ENCODE measurements around the gene DLL4.
A peak's percentile ranks its signal among the peaks of the same experiment; 100 is the strongest.
"Not testable (repeated sequence)": the region's sequence is repeated elsewhere in the genome, so short reads cannot be mapped to it uniquely, and the experiment has no call there.

DLL4 gene

DNA sequence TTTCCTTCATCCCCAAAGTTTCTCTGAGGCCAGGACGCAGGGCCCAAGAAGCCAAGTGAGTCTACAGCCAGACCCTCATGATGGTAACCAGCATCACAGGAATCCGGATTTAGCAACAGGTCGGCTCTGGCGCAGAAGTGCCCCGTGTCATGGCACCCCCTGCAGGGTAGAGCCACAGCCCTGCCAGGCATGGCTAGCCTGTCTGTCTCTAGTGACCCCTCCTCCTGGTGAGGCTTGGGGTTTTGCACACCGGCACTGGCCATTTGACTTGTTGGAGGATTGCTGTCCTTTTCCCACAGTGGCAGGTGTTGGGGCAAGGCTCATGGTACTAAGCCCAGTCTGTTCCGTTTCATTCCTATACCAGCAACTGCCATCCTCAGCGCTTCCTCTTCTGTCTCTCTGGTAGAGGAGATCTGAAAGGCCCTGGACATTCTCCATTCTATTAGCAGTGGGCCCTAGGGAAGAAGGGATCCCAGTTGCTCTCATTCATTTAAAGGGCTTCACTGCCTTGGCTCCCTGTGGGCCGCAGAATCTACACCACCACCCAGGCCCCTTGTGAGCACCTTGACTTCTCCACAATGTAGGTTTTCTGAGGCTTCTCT lies 14.7 kb downstream of the DLL4 start:
- no peak for DNase-seq

DNA sequence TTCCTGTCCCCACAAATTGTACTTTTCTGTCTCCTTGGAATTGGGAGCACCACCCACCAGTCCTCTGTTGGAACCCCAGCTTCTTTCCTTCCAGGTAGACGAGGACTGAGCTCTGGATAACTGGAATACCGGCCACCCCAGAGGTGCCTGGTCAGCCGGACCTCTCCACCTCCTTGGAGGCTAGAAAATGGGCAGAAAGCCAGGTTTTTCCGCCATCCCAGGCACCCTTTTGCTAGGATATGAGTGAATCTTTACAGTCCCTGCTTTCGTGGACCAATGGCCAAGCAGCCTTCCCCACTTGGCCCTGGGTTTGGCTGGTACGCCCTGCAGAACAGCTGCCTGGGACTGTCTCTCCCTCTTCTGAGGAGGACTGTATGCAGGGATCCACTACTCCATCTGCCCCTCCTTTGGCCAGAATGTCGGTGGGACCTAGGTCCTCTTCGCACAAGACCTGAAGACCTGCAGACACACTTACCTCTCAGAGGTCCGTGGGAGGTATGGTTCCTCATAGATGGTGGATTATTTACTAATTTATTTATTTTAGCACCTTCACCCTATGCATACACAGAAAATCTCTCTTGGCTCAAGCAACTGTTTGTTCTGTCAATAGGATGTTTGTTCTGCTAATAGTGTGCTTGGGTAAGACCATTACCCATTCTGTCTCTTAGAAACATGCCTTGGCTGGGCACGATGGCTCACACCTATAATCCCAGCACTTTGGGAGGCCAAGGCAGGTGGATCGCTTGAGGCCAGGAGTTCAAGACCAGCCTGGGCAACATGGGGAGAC lies 15.6 kb downstream of the DLL4 start:
- no peak for DNase-seq

DNA sequence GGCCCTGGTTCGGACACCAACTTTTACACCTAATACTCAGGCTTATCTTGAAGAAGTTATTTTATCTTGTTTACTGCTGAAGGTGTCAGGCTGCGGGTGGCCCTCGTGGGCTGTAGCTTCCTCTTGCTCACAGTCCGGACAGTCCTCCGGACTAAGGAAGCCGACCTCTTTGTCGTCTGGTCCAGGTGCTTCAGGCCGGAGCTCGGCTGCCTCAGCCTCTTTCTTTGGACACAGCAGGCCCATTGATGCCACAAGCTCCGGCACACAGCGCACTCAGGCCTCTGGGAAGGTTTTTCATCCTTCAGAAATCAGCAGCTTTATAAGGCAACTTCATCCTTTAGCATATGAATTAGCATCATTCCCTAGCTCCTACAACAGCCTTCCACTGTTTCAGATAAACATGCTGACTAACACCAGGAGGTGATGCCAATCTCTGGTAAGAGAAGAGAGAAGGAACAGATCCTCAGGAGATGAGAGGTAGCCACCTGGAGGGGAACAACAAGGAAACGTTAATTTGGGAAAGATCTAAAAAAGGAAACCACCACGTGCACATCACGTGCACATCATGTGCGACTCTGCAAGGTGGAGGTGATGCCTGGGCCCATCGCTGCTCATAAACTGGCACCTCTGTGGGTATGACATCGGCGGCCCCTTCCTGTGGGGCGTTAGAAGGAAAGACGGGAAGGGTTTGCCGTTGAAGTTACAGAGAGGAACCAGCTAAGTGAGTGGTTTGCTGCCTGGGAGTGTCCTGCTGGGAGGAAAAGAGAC lies 19.8 kb downstream of the DLL4 start:
- DNase-seq: no peak

DNA sequence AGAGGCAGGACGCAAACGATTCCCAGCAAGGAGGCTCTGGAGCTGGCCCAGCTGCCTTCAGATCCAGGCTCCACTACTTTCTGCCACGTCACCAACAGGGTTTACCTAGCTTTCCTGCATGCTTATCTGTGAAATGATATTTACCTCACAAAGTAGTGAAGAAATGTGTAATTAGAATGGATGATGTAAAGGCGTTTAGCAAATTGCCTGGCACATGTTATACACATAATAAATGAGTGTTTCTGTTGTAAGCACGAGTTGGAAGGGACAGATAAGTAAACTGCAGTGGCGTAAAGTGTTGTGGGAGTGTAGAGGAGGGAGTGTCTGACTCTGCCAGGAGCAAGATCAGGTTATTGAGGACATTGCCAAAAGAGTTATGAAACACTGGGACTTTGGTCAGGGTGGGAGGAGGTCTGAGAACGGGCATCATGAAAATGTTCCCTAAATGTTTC lies 20.6 kb downstream of the DLL4 start:
- DNase-seq: no peak

DNA sequence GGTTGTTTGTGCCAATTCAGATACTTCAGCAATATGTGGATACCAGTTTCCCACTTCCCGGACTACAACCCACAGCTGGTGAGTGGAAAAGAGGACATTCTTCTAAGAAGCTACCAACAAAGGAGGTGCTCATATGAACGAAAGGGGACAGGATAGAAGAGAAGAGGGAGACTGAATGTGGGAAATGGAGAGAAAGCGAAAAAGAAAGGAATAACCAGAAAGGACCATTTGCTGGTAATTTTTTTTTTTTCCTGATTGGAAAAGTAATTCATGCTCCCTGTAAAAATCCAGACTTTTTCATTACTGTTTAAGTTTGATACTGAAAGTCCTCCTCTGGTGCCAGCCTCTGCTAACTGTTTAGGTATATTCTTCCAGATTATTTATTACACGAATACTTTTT lies 22.6 kb downstream of the DLL4 start:
- DNase-seq: no peak

DNA sequence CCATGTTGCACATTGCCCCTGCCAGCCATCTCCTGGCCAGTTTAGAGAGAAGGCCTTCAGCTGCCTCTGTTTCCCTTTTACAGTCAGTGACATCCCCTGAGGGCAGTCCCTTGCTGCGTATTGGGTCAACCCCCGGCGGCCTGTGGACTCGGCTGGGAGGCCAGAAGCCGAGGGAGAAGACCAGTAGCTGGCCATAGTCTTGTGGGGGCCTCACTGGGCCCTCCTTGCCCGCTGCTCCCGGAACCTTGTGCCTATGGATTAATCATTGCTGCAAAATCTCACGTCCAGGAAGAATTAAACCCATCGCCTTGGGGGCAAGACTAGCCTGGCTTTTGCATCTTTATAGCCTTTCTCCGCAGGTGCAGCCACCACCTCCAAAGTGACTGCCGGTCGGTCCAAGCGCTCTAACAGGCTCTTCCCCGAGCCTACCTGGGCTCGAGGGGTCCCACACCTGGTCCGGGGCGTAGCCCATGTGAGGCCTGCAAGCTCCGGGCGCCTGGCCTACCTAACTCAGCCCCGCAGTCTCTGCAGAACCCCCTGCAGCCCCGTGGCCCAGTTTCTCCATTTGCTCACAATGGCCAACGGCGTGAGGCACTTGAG lies 23.3 kb downstream of the DLL4 start:
- DNase-seq: no peak

DNA sequence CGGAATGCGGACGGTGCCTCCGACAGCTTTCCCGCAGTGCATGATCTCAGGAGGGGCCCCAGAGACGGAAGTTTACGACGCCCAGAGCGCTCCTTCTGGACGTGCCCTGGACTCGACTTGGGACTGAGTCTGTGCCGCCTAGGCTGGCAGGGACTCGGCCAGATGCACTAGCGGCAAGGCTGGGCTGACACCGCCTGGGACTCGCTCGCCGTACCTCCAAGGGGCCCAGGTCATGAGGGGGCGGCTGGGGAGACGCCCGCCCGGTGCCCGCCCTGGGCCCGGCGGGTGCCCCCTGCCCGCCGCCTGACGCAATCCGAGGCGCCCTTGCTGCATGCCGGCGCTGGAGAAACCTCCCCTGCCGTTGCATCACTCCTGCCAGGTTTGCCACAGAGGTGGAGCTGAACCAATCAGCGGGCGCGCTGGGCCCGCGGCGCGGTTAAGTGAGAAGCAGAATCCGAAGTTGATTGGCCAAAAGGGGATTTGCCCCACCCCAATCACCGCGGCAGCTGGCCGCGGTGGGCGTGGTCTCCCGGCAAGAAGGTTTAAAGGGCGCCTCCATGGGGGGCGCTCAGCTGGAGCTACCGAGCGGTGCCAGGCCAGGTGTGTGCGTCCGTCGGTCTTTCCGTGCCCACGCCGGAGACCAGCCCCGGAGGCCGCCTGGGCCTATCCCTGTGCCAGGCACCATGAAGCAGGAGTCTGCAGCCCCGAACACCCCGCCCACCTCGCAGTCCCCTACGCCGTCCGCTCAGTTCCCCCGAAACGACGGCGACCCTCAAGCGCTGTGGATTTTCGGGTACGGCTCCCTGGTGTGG lies 24.0 kb downstream of the DLL4 start, which contains the start of gene CHAC1:
CHAC1 (plus strand) TSS at position 571 of the 812 bp plus-strand sequence; CDS start at position 684, 113 bp downstream.
- peak; percentile 93 for DNase-seq

DNA sequence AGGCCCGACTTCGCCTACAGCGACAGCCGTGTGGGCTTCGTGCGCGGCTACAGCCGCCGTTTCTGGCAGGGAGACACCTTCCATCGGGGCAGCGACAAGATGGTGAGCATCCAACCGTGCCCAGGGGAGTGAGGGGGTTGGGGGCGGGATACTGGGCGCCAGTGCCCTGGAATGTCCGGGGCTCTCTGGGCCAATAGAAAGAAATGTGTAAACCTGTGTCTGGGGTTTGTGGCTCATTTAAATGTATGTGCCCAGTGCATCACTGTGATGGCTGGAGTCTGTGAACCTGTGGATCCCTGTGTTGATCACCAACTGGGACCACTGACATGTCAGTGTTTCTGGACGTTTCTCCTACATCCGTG lies 24.6 kb downstream of the DLL4 start:
- DNase-seq: no peak

DNA sequence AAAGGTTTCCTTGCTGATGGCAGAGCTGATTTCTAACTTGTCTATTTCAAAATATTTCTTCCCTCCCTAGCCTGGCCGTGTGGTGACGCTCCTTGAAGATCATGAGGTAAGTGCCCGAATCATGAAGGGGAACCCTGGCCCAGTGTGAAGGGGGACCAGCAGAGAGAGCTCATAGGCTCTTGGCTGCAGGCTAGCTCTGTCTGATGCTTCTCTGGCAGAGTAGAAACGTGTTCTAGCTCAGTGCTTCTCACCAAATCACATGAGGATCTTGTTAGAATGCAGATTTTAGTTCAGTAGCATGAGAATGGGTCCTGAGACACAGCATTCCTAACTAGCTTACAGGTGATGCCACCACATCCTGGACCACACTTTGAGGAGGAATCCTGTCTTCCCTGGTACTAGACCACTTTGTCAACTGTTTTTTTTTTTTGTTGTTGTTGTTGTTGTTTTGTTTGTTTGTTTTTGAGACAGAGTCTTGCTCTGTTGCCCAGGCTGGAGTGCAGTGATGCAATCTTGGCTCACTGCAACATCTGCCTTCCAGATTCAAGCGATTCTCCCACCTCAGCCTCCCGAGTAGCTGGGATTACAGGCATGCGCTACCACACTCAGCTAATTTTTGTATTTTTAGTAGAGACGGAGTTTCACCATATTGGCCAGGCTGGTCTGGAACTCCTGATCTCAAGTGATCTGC lies 25.2 kb downstream of the DLL4 start:
- not testable (repeated sequence) for DNase-seq

DNA sequence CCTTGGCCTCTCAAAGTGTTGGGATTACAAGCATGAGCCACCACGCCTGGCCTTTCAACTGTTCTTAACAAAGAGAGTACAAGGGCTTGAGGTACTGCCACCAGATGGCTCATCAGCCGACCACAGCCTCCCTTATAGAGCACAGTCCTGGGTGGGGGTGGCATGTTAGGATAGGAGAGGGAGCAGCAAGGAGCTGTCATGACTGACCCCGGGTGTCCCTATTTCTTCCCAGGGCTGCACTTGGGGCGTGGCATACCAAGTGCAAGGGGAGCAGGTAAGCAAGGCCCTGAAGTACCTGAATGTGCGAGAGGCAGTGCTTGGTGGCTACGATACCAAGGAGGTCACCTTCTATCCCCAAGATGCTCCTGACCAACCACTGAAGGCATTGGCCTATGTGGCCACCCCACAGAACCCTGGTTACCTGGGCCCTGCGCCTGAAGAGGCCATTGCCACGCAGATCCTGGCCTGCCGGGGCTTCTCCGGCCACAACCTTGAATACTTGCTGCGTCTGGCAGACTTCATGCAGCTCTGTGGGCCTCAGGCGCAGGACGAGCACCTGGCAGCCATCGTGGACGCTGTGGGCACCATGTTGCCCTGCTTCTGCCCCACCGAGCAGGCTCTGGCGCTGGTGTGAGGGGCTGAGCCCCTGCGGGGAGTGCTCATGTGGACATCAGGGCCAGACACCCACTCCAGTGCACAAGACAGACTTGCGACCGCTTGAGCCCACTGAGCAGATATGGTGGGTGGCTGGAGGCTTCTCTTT lies 26.2 kb downstream of the DLL4 start:
- DNase-seq: no peak

DNA sequence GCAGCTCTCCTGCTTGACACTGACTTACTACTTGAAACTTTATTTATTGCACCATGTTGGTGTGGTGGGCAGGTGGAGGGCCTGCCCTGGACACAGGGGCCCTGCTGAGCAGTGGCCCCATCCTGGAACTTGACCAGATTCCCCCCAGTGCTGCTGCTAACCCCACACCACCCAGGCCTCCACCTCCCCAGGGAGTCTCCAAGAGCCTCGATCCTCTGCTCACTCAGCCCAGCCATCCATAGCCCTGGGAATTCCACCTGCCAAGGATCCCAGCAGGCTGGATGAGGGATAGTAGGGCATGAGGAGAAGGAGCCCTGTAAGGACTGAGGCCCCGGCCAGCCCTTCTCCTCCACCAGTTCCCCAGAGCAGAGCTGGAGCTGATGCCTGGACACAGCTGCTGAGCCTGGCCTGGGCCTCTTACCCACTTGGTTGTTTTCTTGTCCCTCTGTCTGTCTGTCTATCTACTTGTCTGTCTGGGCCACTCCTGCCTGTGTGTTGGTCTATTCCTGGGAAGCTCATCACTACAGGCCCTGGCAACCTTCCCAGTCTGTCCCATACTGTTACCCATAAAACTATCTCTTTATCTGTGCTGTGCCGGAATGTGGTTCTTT lies 26.9 kb downstream of the DLL4 start:
- no peak for DNase-seq

DNA sequence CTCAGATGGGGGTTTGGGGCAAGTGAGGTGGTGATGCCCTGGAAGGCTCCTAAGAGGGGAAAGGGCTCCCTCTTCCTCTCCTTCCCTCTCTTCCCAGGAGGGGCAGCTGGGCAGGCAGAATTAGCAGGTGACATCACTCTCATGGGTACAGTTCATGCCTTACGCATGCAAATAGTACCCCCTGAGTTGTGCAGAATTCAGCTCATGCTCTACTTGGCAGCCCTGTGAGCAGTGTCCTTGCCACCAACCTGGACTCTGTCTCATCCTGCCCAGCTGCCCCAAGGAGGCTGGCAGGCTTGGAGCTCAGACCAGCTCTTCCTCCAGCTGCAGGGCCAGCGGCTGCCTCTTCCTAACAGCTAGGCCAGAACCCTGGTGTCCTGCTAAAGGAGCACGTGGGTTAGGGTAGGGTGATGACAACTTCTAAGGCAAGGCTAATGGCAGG lies 27.4 kb downstream of the DLL4 start:
- no peak for DNase-seq

DNA sequence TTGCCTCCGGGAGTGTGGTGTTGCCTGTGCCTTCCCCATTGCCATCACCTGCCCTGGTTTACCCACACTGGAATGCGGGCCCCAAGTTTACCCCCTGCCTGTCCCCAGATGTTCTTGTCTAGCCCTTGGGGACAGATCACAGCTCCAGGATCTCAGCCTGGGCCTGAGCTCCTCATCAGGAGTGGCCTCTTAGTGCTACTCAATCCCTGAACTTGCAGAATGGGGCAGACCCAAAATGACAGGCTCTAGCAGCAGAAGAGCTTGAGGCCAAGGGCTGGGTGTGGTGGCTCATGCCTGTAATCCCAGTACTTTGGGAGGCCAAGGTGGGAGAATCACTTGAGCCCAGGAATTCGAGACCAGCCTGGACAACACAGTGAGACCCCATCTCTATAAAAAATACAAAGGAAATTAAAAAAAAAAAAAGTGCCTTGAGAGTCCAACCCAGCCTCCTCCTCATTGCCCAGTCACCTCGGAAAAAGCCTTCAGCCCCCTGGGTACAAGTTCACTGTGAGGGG lies 28.0 kb downstream of the DLL4 start:
- no peak for DNase-seq

DNA sequence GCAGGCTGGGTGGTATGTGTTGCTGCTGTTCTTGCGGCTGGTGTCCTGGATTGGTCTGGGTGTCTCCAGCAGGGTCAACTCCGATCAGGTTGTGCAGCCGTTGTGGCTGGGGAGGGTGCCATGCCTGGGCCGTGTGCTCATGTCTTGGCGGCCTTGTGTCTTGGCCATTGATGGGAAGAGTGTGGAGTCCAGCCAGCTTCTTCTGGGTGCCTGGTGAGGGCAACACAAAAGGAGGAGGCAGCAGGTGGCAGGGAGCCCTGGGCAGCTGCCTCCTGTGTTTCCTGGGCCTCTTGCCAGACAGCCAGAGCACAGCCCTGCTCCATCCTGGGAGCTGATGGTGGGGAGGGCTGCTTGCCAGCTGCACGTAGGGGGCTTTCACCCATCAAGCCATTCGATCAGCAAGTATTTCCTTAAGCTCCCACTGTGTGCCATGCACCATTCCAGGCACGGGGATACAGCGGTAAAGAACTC lies 28.5 kb downstream of the DLL4 start:
- no peak for DNase-seq

DNA sequence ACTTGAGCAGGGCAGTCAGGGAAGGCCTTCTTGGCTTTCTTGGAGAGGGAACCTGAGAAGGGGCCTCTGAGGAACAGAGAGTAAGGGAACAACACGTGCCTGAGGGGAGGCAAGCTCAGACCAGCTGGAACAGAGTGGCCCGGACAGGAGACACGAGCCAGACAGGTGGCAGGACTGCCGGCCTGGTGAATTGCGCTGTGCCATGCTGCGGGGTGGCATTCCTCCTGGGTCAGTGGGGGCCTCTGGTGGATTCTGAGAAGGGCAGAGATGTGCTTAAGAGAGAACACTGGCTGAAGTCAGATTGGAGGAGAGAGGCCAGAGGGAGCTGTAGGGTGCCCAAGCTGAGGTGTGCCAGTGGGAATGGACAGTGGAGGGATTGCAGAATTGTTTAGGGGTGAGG lies 29.0 kb downstream of the DLL4 start:
- DNase-seq: no peak

DNA sequence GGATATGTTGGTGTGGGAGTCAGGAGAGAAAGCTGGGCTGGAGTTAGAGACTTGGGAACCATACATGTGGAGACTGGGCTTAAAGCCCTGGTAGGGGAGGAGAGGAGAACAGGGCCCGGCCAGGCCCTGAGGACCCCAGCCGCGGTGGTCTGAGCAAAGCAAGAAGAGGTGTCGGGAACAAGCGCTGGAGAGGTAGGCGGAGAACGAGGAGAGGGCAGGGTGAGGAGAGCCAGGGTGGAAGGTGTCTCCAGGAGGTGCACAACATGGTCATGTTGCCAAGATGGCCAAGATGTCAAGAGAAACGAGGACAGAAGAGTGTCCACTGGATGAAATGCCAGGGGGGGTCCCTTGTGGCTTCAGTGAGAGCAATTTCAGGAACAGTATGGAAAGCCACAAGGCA lies 29.6 kb downstream of the DLL4 start:
- DNase-seq: no peak

DNA sequence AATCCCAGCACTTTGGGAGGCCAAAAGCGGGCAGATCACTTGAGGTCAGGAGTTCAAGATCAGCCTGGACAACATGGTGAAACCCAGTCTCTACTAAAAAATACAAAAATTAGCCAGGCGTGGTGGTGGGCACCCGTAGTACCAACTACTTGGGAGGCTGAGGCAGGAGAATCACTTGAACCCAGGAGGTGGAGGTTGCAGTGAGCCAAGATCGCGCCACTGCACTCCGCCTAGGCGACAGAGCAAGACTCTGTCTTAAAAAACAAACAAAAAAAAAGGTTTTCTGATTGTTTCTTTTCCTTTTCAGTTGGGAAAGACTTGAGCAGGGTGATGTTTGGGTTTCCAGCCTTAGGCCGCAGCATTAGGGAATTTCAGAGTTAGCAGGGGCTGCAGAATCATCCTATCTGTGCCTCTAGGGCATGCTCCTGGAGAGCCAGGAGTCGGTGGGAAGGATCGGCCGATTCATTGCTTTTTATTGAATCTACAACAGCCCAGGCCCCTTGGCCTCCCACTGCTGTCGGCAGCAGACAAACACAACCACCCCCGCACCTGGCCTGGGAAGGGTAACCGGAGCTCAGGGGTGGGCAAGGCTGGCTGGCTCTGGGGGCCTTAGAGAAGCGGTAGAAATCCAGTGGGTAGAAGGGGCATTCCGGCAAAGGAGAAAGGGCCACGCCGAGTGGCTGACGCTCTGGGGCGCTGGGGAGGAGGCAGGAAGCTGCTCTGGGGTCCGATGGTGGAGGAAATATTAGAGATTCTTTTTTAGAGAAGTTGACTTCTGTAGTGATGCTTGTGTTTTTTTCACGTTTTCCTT lies 30.4 kb downstream of the DLL4 start:
- DNase-seq: no peak

DNA sequence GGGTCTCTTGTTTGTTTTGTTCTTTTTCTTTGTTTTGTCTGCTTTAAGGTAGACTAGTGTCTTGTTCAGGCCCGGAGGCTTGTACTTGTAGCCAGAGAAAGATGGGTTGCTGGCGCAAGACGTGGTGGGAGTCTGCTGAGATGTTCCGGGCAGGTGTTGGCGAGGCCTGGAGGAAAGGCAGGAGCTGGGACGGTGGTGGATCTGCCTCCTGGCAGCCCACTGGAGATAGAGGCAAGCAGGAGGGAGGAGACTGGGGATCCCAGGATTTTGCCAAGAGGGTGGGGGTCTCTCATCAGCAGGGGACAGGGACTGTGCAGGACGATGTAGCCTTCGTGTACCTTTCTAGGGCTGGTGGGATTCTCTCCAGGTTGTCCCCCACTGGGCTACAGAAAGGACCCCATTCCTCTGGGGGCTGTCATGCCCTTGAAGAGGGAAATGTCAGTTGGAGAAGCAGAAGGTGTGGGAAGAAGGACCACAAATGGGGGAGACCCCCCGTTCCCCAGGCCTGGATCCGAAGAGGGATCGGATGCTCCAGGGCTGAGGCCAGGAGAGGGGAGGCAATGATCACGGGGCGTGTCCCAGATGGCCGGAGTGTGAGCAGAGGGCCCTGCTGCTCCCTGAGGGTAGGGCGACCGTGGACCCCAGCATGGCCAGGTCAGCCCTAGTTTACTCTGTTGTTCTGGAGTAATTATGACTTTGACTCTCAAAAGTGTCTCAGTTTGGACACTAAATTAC lies 31.2 kb downstream of the DLL4 start:
- no peak for DNase-seq

DNA sequence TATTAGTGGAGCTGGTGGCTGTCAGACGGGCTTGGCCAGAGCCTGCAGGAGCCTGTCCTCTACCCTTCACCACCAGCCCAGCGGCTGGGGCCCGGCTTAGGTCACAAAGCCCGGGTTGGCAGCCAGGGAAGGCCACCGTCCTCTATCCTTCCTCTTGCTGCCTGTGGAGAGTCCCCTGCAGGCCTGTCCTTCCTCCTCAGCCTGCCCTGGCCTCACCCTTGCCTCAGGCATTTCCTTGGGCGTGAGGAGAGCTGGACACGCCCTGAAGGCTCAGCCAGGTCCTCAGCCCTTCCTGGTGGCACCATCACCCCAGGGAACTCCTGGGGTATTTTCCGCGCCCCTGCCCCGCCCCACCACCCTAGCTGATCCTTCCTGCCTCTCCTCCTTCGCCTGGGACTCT lies 31.8 kb downstream of the DLL4 start:
- DNase-seq: no peak
